ENCODE measurements around the gene ADAM19.
A peak's percentile ranks its signal among the peaks of the same experiment; 100 is the strongest.

The ADAM19 gene

GRCh38 chr5:157608972-157609565 is 33.5 kb upstream of the ADAM19 start:
- Histone ChIP-seq H3K9me3 (ENCODE audit: low read length) (no peaks in the 10 kb centered on the region), H3K27me3 (ENCODE audit: control insufficient read depth in 1 of 2, insufficient read depth in 2 of 2, low read length in 2 of 2) (no peaks in the 10 kb centered on the region), H3K9ac (ENCODE audit: low read length) (no peak overlapping the region), H3K4me3 (ENCODE audit: low read depth in 1 of 2, low read length in 2 of 2) (no peak overlapping the region), H3K4me1 (ENCODE audit: insufficient read depth, low read length) (peaks cover 21% of the 10 kb centered on the region), H3K36me3 (ENCODE audit: insufficient read depth, low read length) (no peaks in the 10 kb centered on the region), H3K27ac (ENCODE audit: low read depth, low read length) (no peak overlapping the region)

- Histone ChIP-seq H3K9me3 (ENCODE audit: low read length) (no peaks in the 10 kb centered on the region), H3K4me3 (ENCODE audit: low read depth in 1 of 2, low read length in 2 of 2) (no peak overlapping the region), H3K36me3 (ENCODE audit: insufficient read depth, low read length) (no peaks in the 10 kb centered on the region), H3K27ac (ENCODE audit: low read depth, low read length) (no peak overlapping the region), H3K9ac (ENCODE audit: low read length) (no peak overlapping the region), H3K27me3 (ENCODE audit: control insufficient read depth in 1 of 2, insufficient read depth in 2 of 2, low read length in 2 of 2) (no peaks in the 10 kb centered on the region), H3K4me1 (ENCODE audit: insufficient read depth, low read length) (peaks cover 14% of the 10 kb centered on the region)
Observed at GRCh38 chr5:157607371-157608161, 32.0 kb upstream of the ADAM19 start.

- Histone ChIP-seq H3K27ac (ENCODE audit: low read depth, low read length) (no peak overlapping the region), H3K27me3 (ENCODE audit: control insufficient read depth in 1 of 2, insufficient read depth in 2 of 2, low read length in 2 of 2) (no peaks in the 10 kb centered on the region), H3K36me3 (ENCODE audit: insufficient read depth, low read length) (no peaks in the 10 kb centered on the region), H3K4me1 (ENCODE audit: insufficient read depth, low read length) (peaks cover 7% of the 10 kb centered on the region), H3K9me3 (ENCODE audit: low read length) (no peaks in the 10 kb centered on the region), H3K9ac (ENCODE audit: low read length) (no peak overlapping the region), H3K4me3 (ENCODE audit: low read depth in 1 of 2, low read length in 2 of 2) (no peak overlapping the region)
Observed at GRCh38 chr5:157606046-157606445, 30.5 kb upstream of the ADAM19 start.

- Histone ChIP-seq H3K27me3 (ENCODE audit: control insufficient read depth in 1 of 2, insufficient read depth in 2 of 2, low read length in 2 of 2) (no peaks in the 10 kb centered on the region), H3K27ac (ENCODE audit: low read depth, low read length) (no peak overlapping the region), H3K9ac (ENCODE audit: low read length) (no peak overlapping the region), H3K36me3 (ENCODE audit: insufficient read depth, low read length) (no peaks in the 10 kb centered on the region), H3K4me1 (ENCODE audit: insufficient read depth, low read length) (peaks cover 7% of the 10 kb centered on the region), H3K4me3 (ENCODE audit: low read depth in 1 of 2, low read length in 2 of 2) (no peak overlapping the region), H3K9me3 (ENCODE audit: low read length) (no peaks in the 10 kb centered on the region)
Observed at GRCh38 chr5:157603333-157604190, 28.0 kb upstream of the ADAM19 start.

- Histone ChIP-seq H3K27me3 (ENCODE audit: control insufficient read depth in 1 of 2, insufficient read depth in 2 of 2, low read length in 2 of 2) (no peaks in the 10 kb centered on the region), H3K36me3 (ENCODE audit: insufficient read depth, low read length) (no peaks in the 10 kb centered on the region), H3K9ac (ENCODE audit: low read length) (no peak overlapping the region), H3K4me1 (ENCODE audit: insufficient read depth, low read length) (peaks cover 4% of the 10 kb centered on the region), H3K27ac (ENCODE audit: low read depth, low read length) (no peak overlapping the region), H3K9me3 (ENCODE audit: low read length) (no peaks in the 10 kb centered on the region), H3K4me3 (ENCODE audit: low read depth in 1 of 2, low read length in 2 of 2) (no peak overlapping the region)
Observed at GRCh38 chr5:157602505-157602904, 26.9 kb upstream of the ADAM19 start.

GRCh38 chr5:157600252-157600651 is 24.7 kb upstream of the ADAM19 start:
- Histone ChIP-seq H3K36me3 (ENCODE audit: insufficient read depth, low read length) (no peaks in the 10 kb centered on the region), H3K27ac (ENCODE audit: low read depth, low read length) (no peak overlapping the region), H3K9ac (ENCODE audit: low read length) (no peak overlapping the region), H3K9me3 (ENCODE audit: low read length) (no peaks in the 10 kb centered on the region), H3K4me3 (ENCODE audit: low read depth in 1 of 2, low read length in 2 of 2) (no peak overlapping the region), H3K27me3 (ENCODE audit: control insufficient read depth in 1 of 2, insufficient read depth in 2 of 2, low read length in 2 of 2) (no peaks in the 10 kb centered on the region), H3K4me1 (ENCODE audit: insufficient read depth, low read length) (no peaks in the 10 kb centered on the region)

GRCh38 chr5:157599565-157599964 is 24.0 kb upstream of the ADAM19 start:
- no peaks in the 10 kb centered on the region for H3K4me1 ChIP-seq (ENCODE audit: insufficient read depth, low read length)
- H3K4me3 ChIP-seq (ENCODE audit: low read depth in 1 of 2, low read length in 2 of 2), result no peak overlapping the region
- no peaks in the 10 kb centered on the region for H3K27me3 ChIP-seq (ENCODE audit: control insufficient read depth in 1 of 2, insufficient read depth in 2 of 2, low read length in 2 of 2)
- no peaks in the 10 kb centered on the region for H3K9me3 ChIP-seq (ENCODE audit: low read length)
- H3K36me3 ChIP-seq (ENCODE audit: insufficient read depth, low read length), result no peaks in the 10 kb centered on the region
- H3K27ac ChIP-seq (ENCODE audit: low read depth, low read length), result no peak overlapping the region
- H3K9ac ChIP-seq (ENCODE audit: low read length), result no peak overlapping the region

- Histone ChIP-seq H3K27me3 (ENCODE audit: control insufficient read depth in 1 of 2, insufficient read depth in 2 of 2, low read length in 2 of 2) (no peaks in the 10 kb centered on the region), H3K4me1 (ENCODE audit: insufficient read depth, low read length) (no peaks in the 10 kb centered on the region), H3K36me3 (ENCODE audit: insufficient read depth, low read length) (no peaks in the 10 kb centered on the region), H3K9me3 (ENCODE audit: low read length) (no peaks in the 10 kb centered on the region), H3K27ac (ENCODE audit: low read depth, low read length) (no peak overlapping the region), H3K9ac (ENCODE audit: low read length) (no peak overlapping the region), H3K4me3 (ENCODE audit: low read depth in 1 of 2, low read length in 2 of 2) (no peak overlapping the region)
Observed at GRCh38 chr5:157598350-157598936, 22.9 kb upstream of the ADAM19 start.

- H3K9ac ChIP-seq (ENCODE audit: low read length), result no peak overlapping the region
- no peaks in the 10 kb centered on the region for H3K9me3 ChIP-seq (ENCODE audit: low read length)
- H3K27me3 ChIP-seq (ENCODE audit: control insufficient read depth in 1 of 2, insufficient read depth in 2 of 2, low read length in 2 of 2), result no peaks in the 10 kb centered on the region
- H3K27ac ChIP-seq (ENCODE audit: low read depth, low read length), result no peak overlapping the region
- no peaks in the 10 kb centered on the region for H3K4me1 ChIP-seq (ENCODE audit: insufficient read depth, low read length)
- H3K36me3 ChIP-seq (ENCODE audit: insufficient read depth, low read length), result no peaks in the 10 kb centered on the region
- H3K4me3 ChIP-seq (ENCODE audit: low read depth in 1 of 2, low read length in 2 of 2), result no peak overlapping the region
Observed at GRCh38 chr5:157597277-157597676, 21.7 kb upstream of the ADAM19 start.

- no peaks in the 10 kb centered on the region for H3K36me3 ChIP-seq (ENCODE audit: insufficient read depth, low read length)
- H3K9me3 ChIP-seq (ENCODE audit: low read length), result no peaks in the 10 kb centered on the region
- no peak overlapping the region for H3K9ac ChIP-seq (ENCODE audit: low read length)
- H3K27ac ChIP-seq (ENCODE audit: low read depth, low read length), result no peak overlapping the region
- H3K4me3 ChIP-seq (ENCODE audit: low read depth in 1 of 2, low read length in 2 of 2), result peak overlapping the region in 1 of 2 donors; percentile 7
- no peaks in the 10 kb centered on the region for H3K27me3 ChIP-seq (ENCODE audit: control insufficient read depth in 1 of 2, insufficient read depth in 2 of 2, low read length in 2 of 2)
- no peaks in the 10 kb centered on the region for H3K4me1 ChIP-seq (ENCODE audit: insufficient read depth, low read length)
Observed at GRCh38 chr5:157596487-157596886, 20.9 kb upstream of the ADAM19 start.
